DMS53 treated with DMSO at 0.1 percent for 48 hours (cell line): Measurements from ENCODE around the gene TMX4.
"Not testable (repeated sequence)": the region's sequence is repeated elsewhere in the genome, so short reads cannot be mapped to it uniquely, and the experiment has no call there.

ENCODE experiments used
- DNase-seq: peaks from one replicate; lab custom pipeline; 2025; ENCODE audit not compliant: unreplicated experiment; lab: John Stamatoyannopoulos, UW

The TMX4 gene

DNA sequence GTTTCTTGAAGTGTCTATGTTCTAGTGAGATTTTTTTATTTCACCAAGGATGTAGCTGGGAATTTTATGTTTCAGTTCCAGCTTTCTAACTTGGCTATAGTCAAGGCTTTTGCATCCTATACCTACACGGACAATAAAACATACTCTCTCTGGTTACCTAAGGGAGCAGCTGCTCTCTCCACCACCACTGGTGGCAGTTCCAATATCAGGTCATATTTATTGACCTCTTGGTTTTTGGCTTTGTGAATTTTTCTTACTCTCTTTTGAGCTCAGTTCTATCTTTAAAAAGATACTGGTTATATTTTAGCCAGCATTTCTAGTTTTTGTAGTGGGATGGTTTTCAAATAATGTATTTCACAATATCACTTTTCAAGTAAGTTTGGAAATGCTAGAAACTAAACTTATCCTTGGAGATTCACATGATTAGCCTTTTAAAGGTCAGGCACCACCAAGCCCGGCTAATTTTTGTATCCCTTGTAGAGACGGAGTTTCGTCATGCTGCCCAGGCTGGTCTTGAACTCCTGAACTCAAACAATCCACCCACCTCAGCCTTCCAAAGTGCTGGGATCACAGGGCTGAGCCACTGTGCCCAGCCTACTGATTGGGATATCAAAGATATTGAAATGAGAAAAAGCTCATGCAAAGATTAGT is 44.7 kb downstream of the TMX4 start:
- DNase-seq, result no peak

DNA sequence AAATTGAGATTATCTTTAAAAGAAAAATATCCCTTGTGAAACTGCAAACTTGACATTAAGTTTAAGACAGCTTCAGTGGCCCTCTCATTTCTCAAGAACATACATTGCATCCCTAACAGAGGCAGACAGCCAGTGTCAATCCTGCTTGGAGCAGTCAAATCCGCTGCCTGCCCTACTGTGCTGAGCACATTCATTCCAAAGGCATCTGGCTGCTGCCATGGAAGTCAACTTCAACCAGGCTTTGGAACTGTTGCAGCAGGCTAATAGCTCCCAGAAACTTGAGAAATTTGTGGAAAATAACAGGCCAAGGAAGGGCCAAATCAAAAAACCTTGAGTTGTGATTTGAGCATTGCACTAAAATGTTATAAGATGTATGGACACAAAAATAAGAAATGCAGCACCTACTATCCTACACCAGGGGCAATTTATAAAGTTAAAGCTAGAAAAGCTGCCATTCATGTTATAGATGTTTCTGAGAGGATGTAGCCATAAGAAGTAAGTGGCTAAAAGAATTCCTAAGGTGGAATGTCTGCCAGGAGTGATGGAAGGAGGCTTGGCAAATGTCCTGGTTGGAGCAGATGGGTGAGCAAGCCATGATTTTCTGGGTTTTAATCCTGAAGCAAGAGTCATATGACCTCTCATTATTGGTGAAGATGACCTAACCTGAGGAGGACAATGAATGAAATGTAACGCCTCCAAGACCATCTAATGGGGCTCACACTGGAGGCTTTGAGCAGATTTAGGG is 47.9 kb downstream of the TMX4 start:
- no peak for DNase-seq

DNA sequence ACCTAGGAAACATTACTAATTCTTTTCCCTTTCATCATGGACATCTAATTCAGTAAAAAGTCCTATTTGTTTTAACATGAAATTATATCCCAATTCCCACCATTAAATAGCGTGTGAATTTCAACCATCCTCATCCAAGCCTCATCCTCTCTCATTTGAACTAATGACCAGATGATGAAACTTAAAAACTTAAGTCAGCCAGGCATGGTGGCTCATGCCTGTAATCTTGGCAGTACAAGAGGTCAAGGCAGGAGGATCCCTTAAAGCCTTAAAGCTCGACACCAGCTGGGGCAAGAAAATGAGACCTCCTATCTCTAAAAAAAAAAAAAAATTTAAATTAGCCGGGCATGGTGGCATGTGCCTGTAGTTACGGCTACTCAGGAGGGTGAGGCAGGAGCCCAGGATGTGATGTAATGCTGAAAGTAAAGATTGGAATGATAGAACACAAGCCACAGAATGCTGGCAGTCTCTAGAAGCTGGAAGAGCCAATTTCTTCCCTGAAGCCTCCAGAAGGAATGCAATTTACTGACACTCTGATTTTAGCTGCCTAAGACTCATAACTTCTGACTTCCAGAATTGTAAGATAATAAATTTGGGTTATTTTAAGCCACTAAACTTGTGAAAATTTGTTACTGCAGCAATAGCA is 52.2 kb downstream of the TMX4 start:
- DNase-seq, result no peak

DNA sequence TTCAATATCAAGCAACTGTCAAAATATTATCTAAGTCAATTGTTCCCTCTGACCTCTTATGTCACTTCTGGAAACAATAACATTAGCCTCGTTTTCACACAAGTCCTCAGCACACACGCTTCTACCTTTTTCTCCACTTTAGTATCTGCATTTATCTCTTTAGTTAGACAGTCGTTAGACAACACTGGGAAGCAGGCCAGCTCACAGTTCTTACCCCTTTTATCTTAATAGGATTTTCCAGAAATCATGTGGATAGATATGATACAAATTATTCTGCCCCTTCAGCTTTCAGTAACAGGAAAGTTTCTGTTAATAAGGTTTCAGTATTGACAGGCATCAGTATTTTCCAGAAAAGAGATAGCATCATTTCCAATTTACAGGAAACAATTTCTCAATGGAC is 53.4 kb downstream of the TMX4 start:
- no peak for DNase-seq

DNA sequence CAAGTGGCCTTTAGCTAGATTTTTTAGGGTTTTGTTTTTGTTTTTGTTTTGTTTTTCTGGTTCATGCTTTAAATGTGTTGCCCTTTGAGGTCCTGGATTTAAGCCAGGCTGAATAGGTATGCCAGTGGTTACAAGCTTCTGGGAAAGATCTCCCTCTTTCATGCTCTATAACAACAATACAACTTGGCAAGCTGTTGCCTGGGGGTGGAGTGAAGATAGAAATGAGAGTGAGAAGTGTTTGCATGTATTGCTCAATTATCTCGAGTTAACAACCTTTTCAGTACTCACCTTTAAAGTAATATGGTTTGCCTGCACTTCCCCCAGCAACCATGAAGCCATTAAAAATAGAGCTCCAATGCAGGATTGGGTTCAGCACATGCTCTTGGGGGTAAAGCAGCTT is 60.1 kb downstream of the TMX4 start:
- no peak for DNase-seq

DNA sequence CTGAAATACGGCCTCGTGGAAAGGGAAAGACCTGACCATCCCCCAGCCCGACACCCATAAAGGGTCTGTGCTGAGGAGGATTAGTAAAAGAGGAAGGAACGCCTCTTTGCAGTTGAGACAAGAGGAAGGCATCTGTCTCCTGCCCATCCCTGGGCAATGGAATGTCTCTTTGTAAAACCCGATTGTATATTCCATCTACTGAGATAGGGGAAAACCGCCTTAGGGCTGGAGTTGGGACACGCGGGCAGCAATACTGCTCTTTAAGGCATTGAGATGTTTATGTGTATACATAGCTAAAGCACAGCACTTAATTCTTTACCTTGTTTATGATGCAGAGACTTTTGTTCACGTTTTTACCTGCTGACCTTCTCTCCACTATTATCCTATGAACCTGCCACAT is 63.0 kb downstream of the TMX4 start:
- not testable (repeated sequence) for DNase-seq

DNA sequence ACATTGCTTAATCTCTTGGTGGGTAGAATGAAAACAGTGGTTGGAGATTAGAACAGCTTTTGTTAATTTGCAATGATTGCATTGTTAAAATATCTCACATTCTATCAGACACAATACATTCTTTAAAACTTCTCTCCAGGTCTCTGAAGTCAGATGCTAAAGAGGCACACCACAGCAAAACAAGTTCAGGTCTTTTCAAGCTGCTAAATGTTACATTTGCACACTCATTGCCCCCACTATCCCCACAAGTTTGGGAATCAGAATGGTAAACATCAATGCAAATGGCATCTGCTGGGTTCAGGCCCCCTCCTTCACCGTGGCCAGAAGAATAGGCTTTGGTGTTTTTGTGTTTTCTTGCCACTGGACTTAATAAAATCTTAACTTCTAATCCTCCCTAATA is 69.2 kb downstream of the TMX4 start:
- no peak for DNase-seq

DNA sequence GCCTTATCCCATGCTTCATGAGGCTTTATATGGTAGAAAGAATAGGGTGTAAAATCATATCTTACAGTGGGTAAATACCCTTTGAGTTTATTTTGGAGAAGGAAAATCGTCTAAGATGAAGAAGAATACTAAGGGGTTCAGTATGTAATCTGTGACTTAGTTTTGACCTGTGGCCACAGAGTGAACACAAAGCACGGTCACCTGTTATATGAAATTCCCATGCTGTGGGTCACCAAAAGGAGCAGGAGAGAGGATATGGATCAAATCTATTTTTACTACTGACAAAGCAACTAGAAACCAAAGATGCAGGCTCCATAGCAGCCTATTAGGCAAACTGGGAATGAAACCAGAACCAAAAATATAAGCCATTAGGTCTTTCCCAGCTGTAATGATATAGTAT is 75.7 kb downstream of the TMX4 start:
- DNase-seq, result no peak

DNA sequence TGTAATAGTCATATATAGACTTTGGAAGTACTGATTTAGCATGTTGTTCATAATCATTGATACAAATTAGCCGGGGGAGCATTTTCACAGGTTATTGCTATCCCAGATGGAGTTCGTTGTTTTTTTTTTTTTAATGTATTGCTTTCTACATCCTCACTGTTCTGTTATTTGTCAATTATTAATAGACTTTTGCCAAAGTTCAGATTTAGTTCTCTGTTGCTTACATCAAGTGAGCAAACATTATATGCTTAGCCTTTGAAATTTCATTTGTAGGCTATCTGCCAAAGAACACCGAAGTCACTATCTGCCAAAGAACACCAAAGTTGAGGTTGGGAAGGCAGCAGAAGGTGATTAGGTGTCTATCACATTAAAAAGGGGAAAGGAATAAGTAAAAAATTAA is 79.2 kb downstream of the TMX4 start, which contains the start of gene HAO1:
Gene HAO1 (minus strand): TSS at position 118 of the 400 bp plus-strand sequence. CDS start 36 bp downstream, at position 82.
- DNase-seq, result no peak

DNA sequence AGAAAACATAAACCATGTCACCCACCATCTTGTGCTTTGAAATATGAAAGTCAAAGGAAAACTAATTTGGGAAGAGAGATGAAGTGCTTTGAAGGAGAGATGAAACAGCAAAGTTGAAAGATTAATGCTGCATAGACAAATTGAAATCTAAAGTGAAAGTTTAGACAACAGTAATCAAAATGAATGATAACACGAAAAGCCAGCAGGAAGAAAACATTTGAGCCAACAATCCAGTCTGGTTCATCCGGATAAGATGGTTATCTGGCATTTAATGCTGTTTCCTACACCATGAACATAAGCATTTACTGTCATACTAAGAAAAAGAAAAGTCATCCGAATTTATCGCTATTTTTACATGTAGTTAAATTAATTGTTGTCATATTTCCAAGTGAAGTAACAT is 79.9 kb downstream of the TMX4 start:
- no peak for DNase-seq

DNA sequence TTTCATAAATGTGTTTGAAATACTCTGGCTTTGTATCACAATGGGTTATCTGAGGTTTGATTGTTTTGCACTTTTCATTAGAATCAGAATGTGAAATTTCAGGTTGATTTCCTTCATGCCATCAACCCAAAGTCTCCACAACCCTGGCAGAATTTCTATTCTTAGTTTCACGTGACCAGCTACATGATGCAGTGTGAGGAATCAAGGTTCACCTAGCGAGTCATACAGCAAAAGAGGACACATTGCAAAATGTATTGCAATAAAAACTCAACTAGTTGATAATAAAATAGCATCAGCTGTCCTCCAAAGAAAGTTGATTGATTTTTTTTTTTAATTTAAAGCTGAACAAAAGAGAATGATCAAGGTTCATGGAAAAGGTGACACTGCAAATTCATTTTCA is 81.5 kb downstream of the TMX4 start:
- no peak for DNase-seq

DNA sequence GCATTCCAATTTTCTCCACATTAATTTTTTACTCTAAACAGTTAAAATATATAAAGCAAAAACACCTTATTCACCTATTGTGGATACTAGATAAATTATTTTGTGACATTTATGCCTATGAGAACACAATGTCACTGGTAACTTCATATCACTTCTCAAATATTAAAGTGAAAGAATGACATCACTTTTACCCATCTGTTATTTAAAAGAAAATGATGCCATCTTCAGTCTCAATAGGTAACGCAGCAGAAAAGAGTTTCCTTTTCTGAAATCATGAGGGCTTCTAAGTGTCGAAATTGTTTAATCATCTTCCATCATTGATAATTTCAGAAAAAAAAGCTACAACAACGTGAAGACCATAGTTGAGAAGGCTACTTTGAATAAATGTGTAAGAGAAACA is 82.2 kb downstream of the TMX4 start:
- DNase-seq, result no peak

DNA sequence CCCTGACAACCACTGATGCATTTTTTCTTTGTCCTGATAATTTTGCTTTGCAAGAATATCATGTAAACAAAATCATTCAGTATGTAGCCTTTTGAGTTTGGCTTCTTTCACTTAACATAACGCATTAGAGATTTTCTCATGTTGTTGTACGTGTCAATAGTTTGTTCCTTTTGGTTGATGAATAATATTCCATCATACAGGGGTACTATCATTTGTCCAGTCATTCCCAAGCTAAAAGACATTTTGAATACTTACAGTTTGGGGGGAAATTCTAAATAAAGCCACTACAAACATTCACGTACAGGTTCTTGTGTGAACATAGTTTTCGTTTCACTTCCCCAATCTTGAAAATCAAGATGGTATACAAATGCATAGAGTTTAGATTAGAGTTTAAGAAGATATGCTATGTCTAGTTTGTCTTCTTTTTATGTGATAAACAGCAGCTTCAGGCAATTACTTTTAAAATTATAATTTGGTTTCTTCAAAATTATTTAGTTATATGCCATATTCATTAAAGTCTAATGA is 84.5 kb downstream of the TMX4 start:
- DNase-seq, result no peak

DNA sequence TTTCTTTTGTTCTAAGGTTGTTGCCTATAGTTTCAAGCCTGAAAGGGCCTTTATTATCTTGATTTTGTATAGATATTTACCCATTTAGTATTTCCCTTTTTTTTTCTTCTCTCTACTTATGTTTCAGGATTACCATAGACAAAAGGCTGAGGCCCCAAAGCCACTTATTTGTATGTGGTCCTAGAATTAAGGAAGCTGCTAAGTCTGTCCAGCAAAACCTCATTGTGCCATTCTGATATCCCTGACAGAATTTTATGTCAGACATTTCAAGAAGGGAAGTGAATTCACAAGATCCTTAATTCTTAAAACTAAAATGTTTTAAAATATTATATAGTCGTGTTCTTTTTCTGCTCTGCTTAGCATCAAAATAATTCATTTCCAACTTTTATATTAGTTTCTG is 86.2 kb downstream of the TMX4 start:
- no peak for DNase-seq

DNA sequence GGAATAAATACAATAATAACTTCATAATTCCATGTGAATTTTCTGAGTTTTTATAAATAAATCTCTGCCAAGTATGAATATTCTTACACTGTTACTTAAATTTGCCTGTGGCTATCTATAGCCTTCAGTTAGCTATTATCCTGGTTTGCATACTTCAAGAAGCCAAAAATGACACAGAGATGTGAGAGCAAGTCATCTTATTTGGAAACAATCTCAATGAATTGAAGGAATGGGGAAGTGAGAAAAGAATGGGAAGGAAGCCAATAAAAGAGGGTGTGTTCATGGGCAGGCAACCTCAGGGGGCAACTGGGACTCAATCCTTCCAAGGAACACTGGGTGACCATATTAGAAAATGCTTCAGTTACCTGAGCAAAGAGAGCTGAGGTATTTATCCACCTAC is 89.2 kb downstream of the TMX4 start:
- DNase-seq, result no peak
